ENCODE data around the gene HIC1. TPM values are rescaled to one million over a fixed set of nuclear protein-coding genes. Genes with fewer than 3 reads are reported as not detected.

HIC1 gene
- total and polyA plus RNA-seq, 2 experiments from 2014 or later = 0.17 to 0.26 TPM

DNA sequence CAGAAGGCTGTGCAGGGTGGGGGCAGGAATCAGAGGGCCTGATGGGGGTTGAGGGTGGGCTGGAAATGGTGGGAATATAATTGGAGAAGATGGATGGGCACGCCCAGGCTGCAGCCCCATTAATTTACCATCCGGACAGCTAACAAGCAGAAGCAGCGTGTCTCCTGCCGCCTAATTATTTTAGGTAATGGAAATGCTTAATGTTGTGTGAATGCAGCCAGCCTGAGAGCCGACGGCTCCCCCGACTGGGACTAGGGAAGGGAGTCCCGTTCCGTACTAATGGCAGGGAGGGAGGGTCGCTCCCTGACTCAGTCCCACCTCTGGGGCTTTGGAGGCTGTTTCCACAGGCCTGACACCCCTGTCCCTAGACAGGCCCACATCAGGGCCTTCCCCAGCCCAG is 17.7 kb upstream of the HIC1 start:
- Histone ChIP-seq H3K27ac (ENCODE audit: low read depth) (no peak overlapping the region), H3K27me3 (ENCODE audit: insufficient read depth) (no peaks in the 10 kb centered on the region), H4K20me1 (replicated peaks; ENCODE audit: insufficient read depth) (peaks cover 3% of the 10 kb centered on the region), H3K36me3 (ENCODE audit: insufficient read depth) (no peaks in the 10 kb centered on the region), H3K4me1 (ENCODE audit: insufficient read depth) (peaks cover 3% of the 10 kb centered on the region; the same call in 1 of the 2 replicates), H3F3A (replicated peaks; ENCODE audit: low read depth) (peaks cover under 1% of the 10 kb centered on the region; the same call in 1 of the 2 replicates), H3K9me2 (ENCODE audit: insufficient read depth) (no peaks in the 10 kb centered on the region), H2AFZ (no peak overlapping the region), H3K4me3 (no peak overlapping the region), H3K4me2 (no peak overlapping the region), H3K79me2 (replicated peaks; ENCODE audit: insufficient read depth) (no peaks in the 10 kb centered on the region)
- ATAC-seq (no peak), DNase-seq (ENCODE audit: low spot score) (no peak)
- no peak overlapping the region for H3K27ac Mint-ChIP-seq
- H3K4me3 Mint-ChIP-seq = no peak overlapping the region; the same call in 2 of the 3 replicates
- no peaks in the 10 kb centered on the region for H3K9me3 Mint-ChIP-seq
- TF ChIP-seq ZNF331 (CRISPR knock-in tag; IDR thresholded peaks at IDR 0.05; ENCODE audit: low read depth) (no peak), ZNF114 (CRISPR knock-in tag; IDR thresholded peaks at IDR 0.05) (no peak), STAT1 (IDR thresholded peaks at IDR 0.05; ENCODE audit: unreplicated experiment) (no peak), NANOG (IDR thresholded peaks at IDR 0.05; ENCODE audit: borderline replicate concordance) (no peak), ZNF462 (CRISPR knock-in tag; IDR thresholded peaks at IDR 0.05) (no peak), EZH2 (IDR thresholded peaks at IDR 0.05; ENCODE audit: low read depth, unreplicated experiment) (no peak), CREB1 (CRISPR knock-in tag; IDR thresholded peaks at IDR 0.05; ENCODE audit: low read depth) (no peak), EZH2phosphoT487 (IDR thresholded peaks at IDR 0.05; ENCODE audit: unreplicated experiment) (no peak), JUNB (IDR thresholded peaks at IDR 0.05; ENCODE audit: unreplicated experiment) (no peak), POLR2AphosphoS5 (IDR thresholded peaks at IDR 0.05; ENCODE audit: low read depth) (no peak)
- TF ChIP-seq, protein P1, sequence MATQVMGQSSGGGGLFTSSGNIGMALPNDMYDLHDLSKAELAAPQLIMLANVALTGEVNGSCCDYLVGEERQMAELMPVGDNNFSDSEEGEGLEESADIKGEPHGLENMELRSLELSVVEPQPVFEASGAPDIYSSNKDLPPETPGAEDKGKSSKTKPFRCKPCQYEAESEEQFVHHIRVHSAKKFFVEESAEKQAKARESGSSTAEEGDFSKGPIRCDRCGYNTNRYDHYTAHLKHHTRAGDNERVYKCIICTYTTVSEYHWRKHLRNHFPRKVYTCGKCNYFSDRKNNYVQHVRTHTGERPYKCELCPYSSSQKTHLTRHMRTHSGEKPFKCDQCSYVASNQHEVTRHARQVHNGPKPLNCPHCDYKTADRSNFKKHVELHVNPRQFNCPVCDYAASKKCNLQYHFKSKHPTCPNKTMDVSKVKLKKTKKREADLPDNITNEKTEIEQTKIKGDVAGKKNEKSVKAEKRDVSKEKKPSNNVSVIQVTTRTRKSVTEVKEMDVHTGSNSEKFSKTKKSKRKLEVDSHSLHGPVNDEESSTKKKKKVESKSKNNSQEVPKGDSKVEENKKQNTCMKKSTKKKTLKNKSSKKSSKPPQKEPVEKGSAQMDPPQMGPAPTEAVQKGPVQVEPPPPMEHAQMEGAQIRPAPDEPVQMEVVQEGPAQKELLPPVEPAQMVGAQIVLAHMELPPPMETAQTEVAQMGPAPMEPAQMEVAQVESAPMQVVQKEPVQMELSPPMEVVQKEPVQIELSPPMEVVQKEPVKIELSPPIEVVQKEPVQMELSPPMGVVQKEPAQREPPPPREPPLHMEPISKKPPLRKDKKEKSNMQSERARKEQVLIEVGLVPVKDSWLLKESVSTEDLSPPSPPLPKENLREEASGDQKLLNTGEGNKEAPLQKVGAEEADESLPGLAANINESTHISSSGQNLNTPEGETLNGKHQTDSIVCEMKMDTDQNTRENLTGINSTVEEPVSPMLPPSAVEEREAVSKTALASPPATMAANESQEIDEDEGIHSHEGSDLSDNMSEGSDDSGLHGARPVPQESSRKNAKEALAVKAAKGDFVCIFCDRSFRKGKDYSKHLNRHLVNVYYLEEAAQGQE (IDR thresholded peaks at IDR 0.05; ENCODE audit: unreplicated experiment) = no peak
- TF ChIP-seq, protein P2, sequence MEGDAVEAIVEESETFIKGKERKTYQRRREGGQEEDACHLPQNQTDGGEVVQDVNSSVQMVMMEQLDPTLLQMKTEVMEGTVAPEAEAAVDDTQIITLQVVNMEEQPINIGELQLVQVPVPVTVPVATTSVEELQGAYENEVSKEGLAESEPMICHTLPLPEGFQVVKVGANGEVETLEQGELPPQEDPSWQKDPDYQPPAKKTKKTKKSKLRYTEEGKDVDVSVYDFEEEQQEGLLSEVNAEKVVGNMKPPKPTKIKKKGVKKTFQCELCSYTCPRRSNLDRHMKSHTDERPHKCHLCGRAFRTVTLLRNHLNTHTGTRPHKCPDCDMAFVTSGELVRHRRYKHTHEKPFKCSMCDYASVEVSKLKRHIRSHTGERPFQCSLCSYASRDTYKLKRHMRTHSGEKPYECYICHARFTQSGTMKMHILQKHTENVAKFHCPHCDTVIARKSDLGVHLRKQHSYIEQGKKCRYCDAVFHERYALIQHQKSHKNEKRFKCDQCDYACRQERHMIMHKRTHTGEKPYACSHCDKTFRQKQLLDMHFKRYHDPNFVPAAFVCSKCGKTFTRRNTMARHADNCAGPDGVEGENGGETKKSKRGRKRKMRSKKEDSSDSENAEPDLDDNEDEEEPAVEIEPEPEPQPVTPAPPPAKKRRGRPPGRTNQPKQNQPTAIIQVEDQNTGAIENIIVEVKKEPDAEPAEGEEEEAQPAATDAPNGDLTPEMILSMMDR (conservative IDR thresholded peaks at IDR 0.05; ENCODE audit: low read depth in 2 of 2) = no peak
- TF ChIP-seq, protein P3, sequence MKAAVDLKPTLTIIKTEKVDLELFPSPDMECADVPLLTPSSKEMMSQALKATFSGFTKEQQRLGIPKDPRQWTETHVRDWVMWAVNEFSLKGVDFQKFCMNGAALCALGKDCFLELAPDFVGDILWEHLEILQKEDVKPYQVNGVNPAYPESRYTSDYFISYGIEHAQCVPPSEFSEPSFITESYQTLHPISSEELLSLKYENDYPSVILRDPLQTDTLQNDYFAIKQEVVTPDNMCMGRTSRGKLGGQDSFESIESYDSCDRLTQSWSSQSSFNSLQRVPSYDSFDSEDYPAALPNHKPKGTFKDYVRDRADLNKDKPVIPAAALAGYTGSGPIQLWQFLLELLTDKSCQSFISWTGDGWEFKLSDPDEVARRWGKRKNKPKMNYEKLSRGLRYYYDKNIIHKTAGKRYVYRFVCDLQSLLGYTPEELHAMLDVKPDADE (IDR thresholded peaks at IDR 0.05) = no peak
- H3K36me3 Mint-ChIP-seq (ENCODE audit: low read depth) = no peaks in the 10 kb centered on the region; the same call in 1 of the 3 replicates
- peaks cover under 1% of the 10 kb centered on the region; the same call in 2 of the 3 replicates for H3K4me1 Mint-ChIP-seq
- peaks cover 17% of the 10 kb centered on the region for H3K27me3 Mint-ChIP-seq (ENCODE audit: insufficient read depth, low read depth, poor library complexity)

Measured in GM23338 (cell line).